NCI-H128 (cell line): ENCODE measurements around the gene KCNJ16.

ENCODE experiments used
- DNase-seq: peaks from one replicate; lab custom pipeline; 2025; ENCODE audit not compliant: unreplicated experiment; lab: John Stamatoyannopoulos, UW

The KCNJ16 gene

DNA sequence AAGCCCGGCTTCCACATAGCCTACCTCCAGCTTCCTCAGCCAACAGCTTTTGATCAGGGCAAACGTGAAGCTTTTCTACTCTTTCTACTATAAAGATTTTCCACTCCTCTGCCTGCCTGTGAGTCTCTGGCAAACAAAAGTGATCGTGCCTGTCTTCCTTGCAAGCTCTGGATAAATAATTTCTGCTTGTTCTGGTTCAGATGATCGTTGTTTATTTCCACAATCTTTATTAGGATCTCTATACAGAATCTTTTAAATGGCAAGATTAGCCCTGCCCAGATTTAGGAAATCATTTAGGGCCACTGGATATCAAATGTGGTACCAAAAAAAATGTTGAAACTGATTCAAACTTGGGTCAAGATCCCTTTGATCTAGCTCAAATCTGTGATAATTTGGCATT lies 20.4 kb downstream of the KCNJ16 start:
- no peak for DNase-seq

DNA sequence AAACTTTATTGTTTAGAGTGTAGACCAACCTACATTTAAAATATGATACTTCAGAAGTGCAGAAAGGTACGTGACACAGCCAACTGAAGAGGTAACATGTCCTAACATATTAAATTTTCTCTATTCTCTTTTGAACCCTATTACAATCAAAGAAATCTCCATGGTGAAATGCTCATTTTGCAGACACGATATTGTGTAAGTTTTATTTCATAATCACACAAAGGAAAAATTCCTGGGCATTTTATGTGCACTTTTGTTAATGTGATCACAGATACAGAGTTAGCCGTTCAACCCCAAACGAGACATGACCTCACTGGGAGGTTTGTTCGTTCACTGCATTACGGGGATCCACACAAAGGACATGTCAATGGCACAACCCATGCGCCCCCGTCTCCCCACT lies 21.8 kb downstream of the KCNJ16 start:
- no peak for DNase-seq

DNA sequence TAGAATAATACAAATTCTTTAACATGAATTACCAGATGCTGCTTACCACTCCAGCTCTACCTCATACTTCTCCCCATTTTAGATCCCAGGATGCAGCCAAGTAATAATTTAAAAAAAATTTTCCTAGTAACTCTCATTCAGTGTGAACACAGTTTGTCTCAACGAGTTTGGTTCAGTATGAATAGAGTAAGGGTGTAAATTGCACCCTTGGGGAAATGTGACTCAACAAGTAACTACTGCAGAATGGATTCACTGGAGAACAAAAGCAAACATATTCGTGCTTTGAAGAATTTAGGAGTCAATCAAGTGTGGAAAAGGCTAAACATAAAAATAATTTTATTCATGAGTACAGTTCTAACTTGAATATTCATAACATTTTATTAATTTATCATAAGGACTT lies 23.0 kb downstream of the KCNJ16 start:
- DNase-seq: no peak

DNA sequence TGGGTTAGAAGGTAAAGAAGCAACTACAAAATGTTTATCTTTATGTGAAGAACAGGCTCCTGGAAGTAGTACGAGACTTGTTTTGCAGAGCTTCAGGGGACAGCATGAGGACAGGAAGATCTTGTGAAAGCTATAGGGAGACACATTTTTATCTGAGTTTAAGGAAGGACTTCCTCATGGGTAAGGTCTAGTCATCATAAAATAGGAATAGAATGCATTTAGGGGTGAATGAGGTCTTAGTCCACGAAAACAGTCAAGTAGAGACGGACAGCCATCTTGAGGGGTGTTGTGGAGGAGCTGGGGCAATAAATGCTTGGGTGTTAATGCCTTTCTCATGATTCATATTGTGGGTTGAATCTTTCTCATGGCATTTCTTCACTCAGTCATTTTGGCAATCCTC lies 24.3 kb downstream of the KCNJ16 start:
- DNase-seq: no peak

DNA sequence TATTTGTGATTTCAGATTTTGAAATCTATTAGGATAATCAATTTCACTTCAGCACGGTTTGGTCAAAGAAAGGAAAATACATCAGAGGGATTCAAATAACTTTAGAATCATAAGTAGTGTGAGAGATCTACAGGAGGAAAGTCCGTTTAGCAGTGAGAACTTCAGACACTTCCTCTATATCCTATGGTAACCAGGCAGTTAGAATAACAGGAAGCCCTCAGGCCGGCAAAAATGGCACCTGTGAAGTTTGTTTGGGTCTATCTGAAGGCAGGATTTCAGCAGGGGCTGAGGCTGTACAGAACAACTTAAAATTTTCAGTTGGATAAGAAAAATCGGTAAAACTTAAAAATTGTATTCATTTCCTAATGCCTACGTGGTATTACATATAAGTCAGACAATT lies 24.9 kb downstream of the KCNJ16 start:
- DNase-seq: no peak

DNA sequence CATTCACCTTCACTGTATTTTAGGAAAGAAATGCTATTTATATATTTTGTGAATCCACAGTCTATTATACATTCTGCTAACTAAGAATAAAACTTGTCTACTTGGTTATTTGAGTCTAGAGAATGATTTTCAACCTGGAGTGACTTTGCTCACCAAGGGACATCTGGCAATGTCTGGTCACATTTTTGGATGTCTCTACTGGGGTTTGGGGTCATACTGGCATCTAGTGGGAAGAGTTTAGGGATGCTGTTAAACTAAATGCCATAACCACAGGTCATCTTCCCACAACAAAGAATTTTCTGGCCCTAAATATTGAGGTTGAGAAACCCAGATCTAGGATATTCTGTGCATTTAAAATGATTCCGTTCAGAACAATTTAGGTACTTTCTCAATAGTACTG lies 26.0 kb downstream of the KCNJ16 start:
- no peak for DNase-seq

DNA sequence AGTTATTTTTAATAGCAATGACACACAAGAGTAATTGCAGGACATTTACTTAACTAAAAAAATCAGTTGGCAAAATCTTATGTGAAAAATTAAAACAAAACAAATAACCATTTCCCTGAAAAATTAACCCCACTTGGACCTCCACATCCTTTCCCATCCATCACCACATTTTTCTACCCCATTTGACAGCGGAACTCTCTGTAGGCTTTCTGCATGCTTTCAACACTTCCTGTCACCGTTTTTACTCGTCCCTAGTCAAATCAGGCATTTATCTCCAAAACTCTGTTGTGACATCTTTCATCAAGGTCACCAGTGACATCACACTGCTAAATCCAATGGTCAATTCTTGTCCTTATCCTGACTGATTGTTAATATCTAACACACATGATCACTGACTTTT lies 27.5 kb downstream of the KCNJ16 start:
- DNase-seq: no peak

DNA sequence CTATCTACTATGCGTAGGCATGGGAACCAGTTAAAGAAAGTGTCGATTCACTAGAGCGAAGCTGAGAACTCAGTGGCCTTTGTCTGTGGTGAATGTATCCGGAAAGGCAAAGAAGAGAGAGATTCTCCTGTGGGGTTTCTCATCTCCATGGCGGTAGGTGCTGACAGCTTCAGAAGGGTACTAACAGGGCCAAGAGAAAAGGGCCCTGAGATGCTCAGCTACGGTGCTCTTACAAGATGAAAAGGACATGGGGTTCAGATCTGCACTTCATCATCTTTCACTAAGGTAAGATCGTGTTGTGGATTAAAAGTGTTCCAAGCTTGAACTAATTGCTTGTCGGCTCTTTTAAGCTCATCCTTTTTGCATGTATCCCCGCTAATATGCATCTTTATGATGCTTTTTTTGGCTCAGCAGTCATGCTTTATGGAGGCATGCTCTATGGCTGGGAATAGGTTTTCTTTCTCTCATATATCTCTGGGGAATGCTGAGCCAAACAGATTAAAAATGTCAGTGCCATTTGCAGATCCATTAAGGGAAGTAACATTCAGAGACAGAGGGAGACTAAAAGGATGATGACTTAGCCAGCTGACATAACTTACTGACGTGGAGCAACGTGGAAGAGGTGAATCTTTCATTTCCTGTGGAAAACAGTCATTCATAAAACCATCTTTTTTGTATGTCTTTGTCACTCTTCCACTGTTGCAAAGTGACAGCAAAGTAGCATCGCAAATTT lies 29.9 kb downstream of the KCNJ16 start:
- no peak for DNase-seq

DNA sequence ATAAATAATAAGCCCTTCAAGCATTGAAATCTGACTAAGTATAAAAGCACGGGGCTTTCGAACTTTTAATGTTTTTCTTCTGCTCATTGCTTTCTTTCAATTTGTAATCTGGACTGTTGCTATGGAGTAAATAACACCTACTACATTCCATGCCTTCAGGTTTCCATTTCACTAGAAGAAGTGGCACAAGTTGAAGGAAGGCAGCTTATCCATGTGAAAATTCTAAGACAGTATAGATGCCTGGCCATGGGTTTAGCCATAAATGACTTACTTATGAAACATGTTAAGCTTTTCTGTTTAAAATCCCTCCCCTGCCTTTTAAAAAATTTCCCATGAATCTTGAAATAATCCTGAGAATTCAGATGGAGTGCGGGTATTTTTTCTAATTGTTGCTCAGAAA lies 30.6 kb downstream of the KCNJ16 start:
- DNase-seq: no peak

DNA sequence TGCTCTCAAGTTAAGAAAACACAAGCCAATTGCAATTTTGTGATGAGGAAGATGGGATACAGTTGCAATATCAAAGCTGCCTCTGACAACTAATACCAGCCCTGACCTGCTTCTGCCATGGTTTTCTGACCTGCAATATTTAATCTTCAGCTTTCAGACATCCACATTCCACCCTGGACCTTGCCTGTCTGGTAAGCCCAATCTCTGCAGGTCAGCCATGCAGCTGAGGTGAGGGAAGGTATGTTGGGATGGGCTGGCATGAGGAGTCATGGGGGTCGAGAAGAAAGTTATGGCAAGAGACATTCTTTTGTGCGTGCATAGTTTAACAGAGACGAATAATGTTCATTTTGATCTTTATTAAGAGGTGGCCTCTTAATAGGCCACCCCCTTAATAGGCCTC lies 31.5 kb downstream of the KCNJ16 start:
- DNase-seq: no peak

DNA sequence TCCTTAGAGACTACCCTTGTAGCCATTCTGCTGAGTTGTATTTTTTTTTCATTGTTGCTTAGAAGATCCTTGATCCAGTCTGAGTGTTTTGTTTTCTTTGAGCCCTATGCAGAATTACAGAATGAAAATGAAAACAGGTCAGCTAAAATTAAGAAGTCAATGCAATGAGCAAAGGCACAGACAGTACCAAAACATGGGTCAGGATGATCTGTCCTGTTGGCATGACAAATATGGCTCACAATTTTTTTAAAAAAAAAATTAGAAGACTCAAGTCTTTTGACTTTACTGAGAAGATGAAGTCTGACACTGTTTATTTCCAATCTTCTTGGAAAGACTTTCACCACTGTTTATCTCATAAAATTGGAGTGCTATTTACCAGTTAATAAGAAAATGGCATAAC lies 32.4 kb downstream of the KCNJ16 start:
- no peak for DNase-seq

DNA sequence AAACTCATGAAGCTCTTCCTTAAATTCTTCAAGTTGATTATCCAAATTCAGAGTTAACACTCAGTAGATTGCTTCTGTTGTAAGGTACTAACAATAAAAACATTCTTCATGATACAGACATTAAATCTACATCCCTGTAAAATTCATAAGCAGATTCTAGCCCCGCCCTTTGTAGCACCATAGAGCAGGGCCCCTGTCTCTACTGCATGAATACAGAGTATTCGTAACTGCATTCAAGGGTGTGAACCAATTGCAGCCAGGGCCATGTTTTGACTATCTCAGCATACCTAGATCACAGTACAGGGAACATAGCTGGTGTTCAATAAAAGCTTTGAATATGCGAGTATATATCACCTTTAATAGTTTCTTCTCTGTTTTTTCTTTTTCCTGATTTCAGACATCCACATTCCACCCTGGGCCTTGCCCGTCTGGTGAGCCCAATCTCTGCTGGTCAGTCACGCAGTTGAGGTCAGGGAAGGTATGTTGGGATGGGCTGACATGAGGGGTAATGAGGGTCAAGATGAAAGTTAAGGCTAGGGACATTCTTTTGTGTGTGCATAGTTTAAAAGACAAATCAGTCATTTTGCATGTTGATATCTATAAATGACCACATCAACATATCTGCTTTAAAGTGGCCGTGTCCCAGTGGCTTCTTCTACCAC lies 33.0 kb downstream of the KCNJ16 start:
- no peak for DNase-seq

DNA sequence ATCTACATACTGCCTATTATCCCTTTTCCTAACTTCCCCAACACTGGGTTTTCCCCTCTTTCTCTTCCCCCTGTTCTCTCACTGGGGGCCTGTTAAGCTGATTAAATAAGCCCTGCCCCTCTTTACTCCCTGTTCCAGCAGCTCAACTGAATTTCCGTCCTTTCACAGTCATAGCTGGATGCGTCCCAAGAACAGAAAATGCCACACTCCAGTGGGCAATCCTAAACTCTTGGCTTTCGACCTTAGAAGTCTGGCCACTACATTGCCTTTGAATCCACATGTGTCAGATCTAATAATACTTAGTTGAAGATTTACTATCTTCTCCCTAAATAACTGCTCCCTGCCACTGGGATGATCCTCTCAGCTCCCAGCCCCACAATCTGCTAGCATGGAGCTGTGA lies 34.5 kb downstream of the KCNJ16 start:
- DNase-seq: no peak

DNA sequence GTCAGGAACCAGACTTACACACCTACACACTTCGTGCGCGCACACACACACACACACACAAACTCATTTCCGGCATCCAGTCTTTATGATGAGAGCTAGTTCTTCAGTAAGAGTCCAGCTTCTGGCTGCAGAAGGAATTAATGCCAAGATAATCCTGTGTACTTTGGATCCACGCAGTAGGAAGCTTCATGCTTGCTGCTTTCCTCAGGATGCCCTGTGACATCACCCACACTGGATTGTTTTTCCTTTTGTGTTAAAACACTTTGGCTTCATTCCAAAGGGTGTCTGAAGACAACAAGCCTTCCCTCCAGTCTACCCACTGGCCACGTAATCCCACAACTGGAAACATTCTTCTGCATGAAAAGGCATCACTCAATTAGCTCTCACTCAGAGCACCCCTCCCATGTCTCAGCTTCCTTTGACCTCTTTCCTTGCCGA lies 35.4 kb downstream of the KCNJ16 start:
- DNase-seq: no peak

DNA sequence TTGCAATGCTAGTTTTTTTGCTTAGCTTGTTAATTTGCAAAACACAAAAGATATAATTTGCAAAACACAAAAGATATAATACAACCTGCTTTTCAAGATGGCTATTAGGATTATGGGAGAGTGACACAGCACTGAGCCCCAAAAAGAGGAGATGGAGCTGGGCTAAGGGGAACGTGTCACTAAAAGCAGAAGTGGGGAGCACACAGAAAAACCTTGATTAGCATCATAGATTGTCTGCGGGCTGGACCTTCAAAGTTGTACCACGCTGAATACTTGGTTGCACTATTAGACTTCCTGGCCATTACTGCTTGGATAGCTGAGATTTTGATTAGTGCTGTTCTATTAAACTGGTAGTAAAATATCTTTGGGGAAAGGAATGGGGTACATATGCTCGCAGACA lies 36.2 kb downstream of the KCNJ16 start:
- DNase-seq: no peak

DNA sequence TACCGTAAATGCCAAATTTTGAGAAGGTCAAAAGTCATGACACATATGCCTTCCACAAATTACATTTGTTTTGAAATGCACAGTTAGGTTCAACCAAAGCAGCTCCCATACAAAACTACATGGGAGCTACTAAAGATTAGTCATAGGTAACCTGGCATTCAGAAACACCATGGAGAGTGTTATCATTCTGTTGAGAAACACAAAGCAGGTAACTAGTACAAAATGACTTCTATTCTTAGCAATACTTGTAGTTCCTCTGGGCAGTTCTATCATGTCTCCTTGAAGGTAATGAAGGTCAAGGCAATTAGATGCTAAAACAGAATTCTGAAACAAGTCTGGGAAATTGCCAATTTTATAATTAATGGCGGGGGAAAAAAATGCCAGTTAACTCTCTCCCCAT lies 39.4 kb downstream of the KCNJ16 start:
- DNase-seq: no peak

DNA sequence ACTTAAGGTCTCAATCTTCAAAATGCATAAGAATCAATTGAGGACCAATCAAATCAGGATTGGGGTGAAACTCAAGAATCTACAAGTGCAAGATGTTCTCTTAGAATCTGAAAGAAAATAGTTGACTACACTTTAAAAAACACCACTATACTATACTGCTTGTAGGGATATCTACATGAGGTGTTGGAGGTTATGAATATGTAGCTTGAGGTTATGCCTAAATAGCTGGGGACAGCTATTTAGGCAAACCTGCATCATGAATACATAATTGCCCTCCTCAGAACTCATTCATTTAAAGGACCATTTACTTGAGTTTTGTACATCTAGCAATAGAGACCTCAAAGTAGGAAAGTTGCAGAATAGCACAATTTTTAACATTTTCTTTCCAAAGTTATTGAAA lies 40.1 kb downstream of the KCNJ16 start:
- DNase-seq: no peak

DNA sequence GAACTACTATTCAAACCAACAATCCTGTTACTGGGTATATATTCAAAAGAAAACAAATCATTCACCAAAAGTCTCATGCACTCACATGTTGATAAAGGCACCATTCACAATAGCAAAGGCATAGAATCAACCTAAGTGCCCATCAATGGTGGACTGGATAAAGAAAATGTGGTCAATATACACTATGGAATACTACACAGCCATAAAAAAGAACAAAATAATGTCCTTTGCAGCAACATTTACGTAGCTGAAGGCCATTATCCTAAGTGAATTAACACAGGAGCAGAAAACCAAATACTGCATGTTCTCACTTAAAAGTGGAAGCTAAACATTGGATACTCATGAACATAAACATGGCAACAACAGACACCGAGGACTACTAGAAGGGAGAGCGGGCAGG lies 41.9 kb downstream of the KCNJ16 start:
- DNase-seq: no peak

DNA sequence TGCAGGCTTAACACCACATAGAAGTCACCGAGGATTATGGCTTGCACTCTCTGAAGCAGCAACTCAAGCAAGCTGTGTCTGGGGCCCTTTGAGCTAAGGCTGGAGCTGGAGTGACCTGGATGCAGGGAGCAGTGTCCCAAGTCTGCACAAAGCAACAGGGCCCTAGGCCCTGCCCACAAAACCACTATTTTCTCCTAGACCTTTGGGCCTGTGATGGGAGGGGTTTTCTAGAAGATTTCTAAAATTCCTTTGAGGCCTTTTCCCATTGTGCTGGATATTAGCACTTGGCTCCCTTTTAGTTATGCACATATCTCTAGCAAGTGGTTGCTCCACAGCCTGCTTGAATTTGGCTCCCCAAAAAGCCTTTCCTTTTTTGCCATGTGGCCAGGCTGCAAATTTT lies 44.5 kb downstream of the KCNJ16 start:
- no peak for DNase-seq

DNA sequence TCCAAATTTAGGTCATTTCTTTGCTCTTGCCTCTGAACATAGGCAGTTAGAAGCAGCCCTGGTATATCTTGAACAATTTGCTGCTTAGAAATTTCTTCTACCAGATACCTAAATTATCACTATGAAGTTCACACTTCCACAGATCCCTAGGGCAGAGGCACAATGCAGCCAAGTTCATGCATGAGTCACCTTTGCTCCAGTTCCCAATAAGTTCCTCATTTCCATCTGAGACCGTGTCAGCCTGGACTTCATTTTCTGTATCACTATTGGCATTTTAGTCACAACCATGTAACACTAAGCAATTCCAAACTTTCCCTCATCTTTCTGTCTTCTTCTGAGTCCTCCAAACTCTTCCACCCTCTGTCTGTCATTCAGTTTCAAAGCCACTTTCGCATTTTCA lies 45.0 kb downstream of the KCNJ16 start:
- DNase-seq: no peak

DNA sequence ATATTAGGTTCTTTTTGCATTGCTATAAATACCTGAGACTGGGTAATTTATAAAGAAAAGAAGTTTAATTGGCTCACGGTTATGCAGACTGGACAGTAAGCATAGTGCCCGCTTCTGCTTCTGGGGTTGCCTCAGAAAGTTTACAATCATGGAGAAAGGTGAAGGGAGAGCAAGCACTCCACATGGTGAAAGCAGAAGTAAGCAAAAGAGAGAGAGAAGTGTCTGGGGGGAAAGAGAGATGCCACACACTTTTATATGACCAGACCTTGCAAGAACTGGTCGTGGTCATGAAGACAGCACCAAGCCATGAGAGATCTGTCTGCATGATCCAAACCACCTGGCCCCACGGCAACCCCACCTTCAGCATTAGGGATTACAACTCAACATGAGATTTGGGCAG lies 45.4 kb downstream of the KCNJ16 start:
- no peak for DNase-seq

DNA sequence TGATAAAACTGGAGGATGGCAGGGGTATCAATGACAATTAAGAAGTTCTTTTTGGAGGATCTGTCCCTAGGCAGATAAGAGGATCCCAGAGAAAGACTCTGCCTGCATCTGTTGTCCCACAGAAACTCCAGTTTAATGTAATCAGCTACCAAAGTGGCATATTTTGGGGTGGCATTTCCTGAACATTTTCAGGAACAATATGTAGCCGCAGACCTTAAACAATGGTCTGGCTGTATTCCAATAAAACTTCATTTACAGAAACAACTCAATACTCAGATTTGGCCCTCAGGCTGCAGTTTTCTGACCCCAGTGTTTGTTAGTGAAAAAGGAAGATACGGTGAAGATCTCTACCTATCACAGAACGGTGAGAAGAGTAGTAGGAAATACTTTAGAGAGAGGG lies 46.1 kb downstream of the KCNJ16 start:
- DNase-seq: no peak

DNA sequence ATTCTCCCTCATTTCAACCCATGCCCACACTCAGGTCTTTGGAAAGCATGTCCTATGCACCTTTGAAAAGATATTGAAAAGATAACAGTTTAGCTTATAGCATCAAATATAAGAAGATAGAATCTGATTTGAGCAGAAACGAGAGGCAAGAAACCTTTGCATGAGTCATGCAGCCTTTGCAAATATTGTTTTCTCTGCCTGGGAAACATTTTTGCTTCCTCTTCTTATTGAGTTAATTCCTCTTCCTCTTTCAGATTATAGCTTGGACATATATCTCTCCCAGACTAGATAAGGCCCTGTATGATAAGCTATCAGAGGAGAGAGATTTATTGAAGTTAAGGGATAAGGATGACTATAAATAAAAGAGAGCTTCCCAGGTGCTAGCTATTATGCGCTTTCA lies 48.2 kb downstream of the KCNJ16 start:
- no peak for DNase-seq
